Posterior cingulate gyrus (tissue), 11 donors: ENCODE measurements around the gene TXLNA.

Experiments used
- DNase-seq, 10 donors: peaks; one replicate each; pipeline versions ENCODE4 v3.0.0 to v3.0.0-alpha.2; 2020 to 2021; ENCODE audit warnings: mixed read lengths in 3 of 10
- intact Hi-C: fragments of 100-400 bp; cut with DNase I; formaldehyde crosslinking; loops from one replicate; pipeline ENCODE4 v1.15.1; 2023

The TXLNA gene

GRCh38 chr1:32240140-32240951 is 60.9 kb downstream of the TXLNA start:
- peak; percentile 56 to 96 (median 68) for DNase-seq
- intact Hi-C loops = loop anchor here (5.0 kb wide), 1 partner anchor 92 kb away; no protein-coding TSS in a partner anchor

GRCh38 chr1:32241001-32241763 is 61.7 kb downstream of the TXLNA start:
- intact Hi-C loops = loop anchor here (5.0 kb wide), 1 partner anchor 91 kb away; no protein-coding TSS in a partner anchor
- peak; percentile 28 to 91 (median 44) for DNase-seq

GRCh38 chr1:32242341-32242851 is 62.9 kb downstream of the TXLNA start:
- intact Hi-C loops = loop anchor here (5.0 kb wide), 1 partner anchor 90 kb away; no protein-coding TSS in a partner anchor
- peak in 7 of 10 donors; percentile 34 to 92 (median 62) for DNase-seq

- intact Hi-C loops = no loop called here
- no peak for DNase-seq
Observed at GRCh38 chr1:32246888-32247273, 67.4 kb downstream of the TXLNA start, which contains the start of gene FAM167B. Gene FAM167B, plus strand, starts transcription at chr1:32247222. Its CDS starts 200 bp downstream, at chr1:32247422.

- DNase-seq = no peak
- intact Hi-C loops = no loop called here
Observed at GRCh38 chr1:32247452-32247851, 68.0 kb downstream of the TXLNA start.
